Activated CD8-positive, alpha-beta memory T cell treated with anti-CD3 and anti-CD28 coated beads, Interleukin-2, amount 50 U/mL, for 1 hour (primary cell): ENCODE measurements around the gene MYOCOS.

Source experiments
- DNase-seq: peaks from one replicate; pipeline ENCODE4 v3.0.0-alpha.2; 2020; ENCODE audit errors: extremely low read depth

Gene MYOCOS

GRCh38 chr1:171663036-171663853 is 41.2 kb downstream of the MYOCOS start:
- no peak for DNase-seq

GRCh38 chr1:171663854-171664575 is 42.0 kb downstream of the MYOCOS start:
- DNase-seq, result no peak

- DNase-seq, result no peak
Measured at GRCh38 chr1:171664976-171665375, 42.9 kb downstream of the MYOCOS start.

- no peak for DNase-seq
Measured at GRCh38 chr1:171666114-171666769, 44.2 kb downstream of the MYOCOS start.

GRCh38 chr1:171668372-171668771 is 46.3 kb downstream of the MYOCOS start:
- DNase-seq, result no peak

- DNase-seq, result no peak
Measured at GRCh38 chr1:171670739-171671138, 48.7 kb downstream of the MYOCOS start.

- no peak for DNase-seq
Measured at GRCh38 chr1:171674431-171675405, 52.7 kb downstream of the MYOCOS start.
